NB4 (cell line): ENCODE results near the gene CCL26.

Source experiments
- DNase-seq: peaks from one replicate; pipeline ENCODE4 v3.0.0; 2010; ENCODE audit warnings: low read depth
- H3K4me3 ChIP-seq: one replicate; pipeline ENCODE4 v1.5.1; 2011; ENCODE audit warnings: mild to moderate bottlenecking, low read depth, low read length, moderate library complexity
- CTCF ChIP-seq: IDR thresholded peaks from one replicate; pipeline ENCODE4 v1.5.1; 2012; ENCODE audit warnings: low read depth, low read length
- MAX ChIP-seq: IDR thresholded peaks from 2 replicates; pipeline ENCODE4 v1.6.1; 2011; ENCODE audit warnings: low read depth, low read length
- MYC ChIP-seq: IDR thresholded peaks from 2 replicates; pipeline ENCODE4 v1.6.1; 2011; ENCODE audit warnings: low read depth, low read length
- POLR2A ChIP-seq: IDR thresholded peaks from 2 replicates; pipeline ENCODE4 v1.6.1; 2011; ENCODE audit warnings: mild to moderate bottlenecking; ENCODE audit not compliant: insufficient read length; ENCODE audit errors: extremely low read depth

Gene CCL26

GRCh38 chr7:75757860-75758259 lies 14.2 kb downstream of the CCL26 start:
- TF ChIP-seq MYC: no peak
- TF ChIP-seq CTCF: no peak
- TF ChIP-seq POLR2A: no peak
- TF ChIP-seq MAX: no peak
- H3K4me3 ChIP-seq: no peak overlapping the region
- no peak for DNase-seq

GRCh38 chr7:75756991-75757676 lies 14.9 kb downstream of the CCL26 start:
- TF ChIP-seq CTCF (peak; percentile 66), POLR2A (no peak)
- peak; percentile 72 for DNase-seq
- H3K4me3 ChIP-seq: no peak overlapping the region

- TF ChIP-seq MAX (no peak), POLR2A (no peak), CTCF (no peak), MYC (no peak)
- DNase-seq: no peak
- no peak overlapping the region for H3K4me3 ChIP-seq
These were observed 15.6 kb downstream of the CCL26 start for GRCh38 chr7:75756206-75756990.

GRCh38 chr7:75743455-75743859 lies 28.6 kb downstream of the CCL26 start:
- no peak for TF ChIP-seq MYC
- TF ChIP-seq MAX: no peak
- TF ChIP-seq POLR2A: no peak
- TF ChIP-seq CTCF: no peak
- H3K4me3 ChIP-seq: no peak overlapping the region
- DNase-seq: no peak

- DNase-seq: peak; percentile 94
- peak overlapping the region; percentile 16 for H3K4me3 ChIP-seq
- no peak for TF ChIP-seq MYC
- no peak for TF ChIP-seq CTCF
- TF ChIP-seq MAX: no peak
- TF ChIP-seq POLR2A: no peak
These were observed 31.0 kb downstream of the CCL26 start for GRCh38 chr7:75740846-75741497.
